ENCODE data around the gene CALML3.
"Not testable (repeated sequence)": the region's sequence is repeated elsewhere in the genome, so short reads cannot be mapped to it uniquely, and the experiment has no call there.

The CALML3 gene

GRCh38 chr10:5524641-5525560, at the start of gene CALML3:
CALML3 (plus strand) TSS chr10:5524961; CDS start chr10:5525086, 125 bp downstream.
- no peak for TF ChIP-seq CTCF (conservative IDR thresholded peaks at IDR 0.05)
- TF ChIP-seq ZFX (IDR thresholded peaks at IDR 0.05) = no peak
- no peak within 1 kb of the TSS for H3K27ac ChIP-seq

- not testable (repeated sequence) for H3K27ac ChIP-seq
Observed at GRCh38 chr10:5475088-5475487, 49.7 kb upstream of the CALML3 start.

DNA sequence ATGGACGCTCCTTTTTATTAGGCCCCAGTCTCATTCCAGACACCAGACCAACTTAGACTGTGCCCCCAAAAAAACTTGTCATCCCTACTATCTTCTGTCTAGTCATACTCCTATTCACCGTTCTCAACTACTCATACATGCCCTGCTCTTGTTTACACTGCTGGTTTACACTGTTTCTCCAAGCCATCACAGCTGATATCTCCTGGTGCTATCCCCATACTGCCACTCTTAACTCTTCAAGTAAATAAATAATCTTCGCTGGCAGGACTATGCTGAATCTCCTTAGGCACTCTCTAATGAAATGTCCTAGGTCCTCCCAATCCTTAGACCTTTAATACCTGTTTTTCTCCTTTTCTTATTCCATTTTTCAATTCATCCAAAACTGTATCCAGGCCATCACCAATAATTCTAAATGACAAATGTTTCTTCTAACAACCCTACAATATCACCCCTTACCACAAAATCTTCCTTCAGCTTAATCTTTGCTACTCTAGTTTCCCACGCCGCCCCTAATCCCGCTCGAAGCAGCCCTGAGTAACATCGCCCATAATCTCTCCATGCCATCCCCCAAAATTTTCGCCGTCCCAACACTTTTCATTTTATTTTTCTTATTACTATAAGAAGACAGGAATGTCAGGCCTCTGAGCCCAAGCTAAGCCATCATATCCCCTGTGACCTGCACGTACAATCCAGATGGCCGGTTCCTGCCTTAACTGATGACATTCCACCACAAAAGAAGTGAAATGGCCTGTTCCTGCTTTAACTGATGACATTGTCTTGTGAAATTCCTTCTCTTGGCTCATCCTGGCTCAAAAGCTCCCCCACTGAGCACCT, 48.6 kb upstream of the CALML3 start:
- not testable (repeated sequence) for H3K27ac ChIP-seq

DNA sequence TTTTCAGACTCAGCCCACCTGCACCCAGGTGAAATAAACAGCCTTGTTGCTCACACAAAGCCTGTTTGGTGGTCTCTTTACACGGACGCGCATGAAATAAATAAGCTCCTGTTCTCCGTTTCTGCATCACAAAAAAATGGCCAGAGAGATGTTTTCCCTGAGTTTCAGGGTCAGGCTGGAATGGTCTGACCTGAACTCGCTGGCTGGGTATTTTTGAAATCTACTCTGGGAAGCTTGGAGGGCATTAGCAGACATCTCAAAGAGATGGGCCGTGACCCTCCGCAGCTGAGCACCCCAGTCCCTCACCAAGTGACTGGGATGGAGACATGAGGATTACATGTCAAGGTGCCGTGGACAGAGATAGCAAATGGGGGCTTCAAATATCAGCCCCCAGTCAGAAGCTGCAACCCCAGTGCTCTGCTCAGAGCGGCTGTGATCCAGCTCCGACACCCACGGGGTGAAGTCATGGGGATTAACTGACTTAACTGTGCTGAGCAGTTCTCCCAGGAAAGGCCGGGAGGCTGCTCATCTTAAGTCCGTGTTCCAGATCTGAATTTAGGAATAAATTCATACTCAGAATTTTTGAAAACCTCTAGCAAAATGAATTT, 47.7 kb upstream of the CALML3 start:
- no peak overlapping the region for H3K27ac ChIP-seq

GRCh38 chr10:5477948-5478693, 46.6 kb upstream of the CALML3 start:
- TF ChIP-seq CTCF (conservative IDR thresholded peaks at IDR 0.05) = no peak
- TF ChIP-seq ZFX (IDR thresholded peaks at IDR 0.05) = no peak
- H3K27ac ChIP-seq = no peak overlapping the region

More for the DNA sequence above, 47.7 kb upstream of the CALML3 start:
- TF ChIP-seq CTCF (conservative IDR thresholded peaks at IDR 0.05) (no peak), ZFX (IDR thresholded peaks at IDR 0.05) (no peak)

- TF ChIP-seq CTCF (conservative IDR thresholded peaks at IDR 0.05) (no peak), ZFX (IDR thresholded peaks at IDR 0.05) (no peak)
- no peak overlapping the region for H3K27ac ChIP-seq
Observed at GRCh38 chr10:5478694-5479305, 46.0 kb upstream of the CALML3 start.

DNA sequence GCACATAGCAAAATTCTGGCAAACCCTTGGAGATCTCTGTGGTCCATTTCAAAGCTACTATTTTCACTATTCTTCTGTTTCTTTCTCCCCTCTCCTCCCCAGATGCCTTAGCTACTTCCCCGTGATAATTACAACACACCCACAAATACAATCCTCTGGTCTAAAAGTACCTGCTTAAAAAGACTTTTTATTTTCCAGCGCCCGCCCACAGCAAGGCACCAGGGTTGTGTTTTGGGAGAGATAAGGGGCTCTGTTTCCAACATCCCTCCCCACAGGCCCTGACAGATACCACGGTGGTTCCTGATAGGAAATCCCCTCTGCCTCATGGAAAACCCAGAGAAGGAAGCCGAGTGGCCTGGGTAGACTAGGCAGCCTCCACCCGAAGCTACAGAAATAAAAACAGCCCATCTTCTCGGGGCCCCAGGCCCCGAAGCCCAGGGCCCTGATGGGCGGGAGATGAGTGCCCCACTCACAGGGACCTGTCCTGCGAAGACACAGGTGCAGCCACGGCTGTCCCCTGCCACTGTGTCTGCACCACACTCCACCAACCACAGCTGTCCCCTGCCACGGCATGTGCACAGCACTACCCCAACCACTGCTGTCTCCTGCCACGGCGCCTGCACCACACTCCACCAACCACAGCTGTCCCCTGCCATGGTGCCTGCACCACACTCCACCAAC, 45.1 kb upstream of the CALML3 start:
- TF ChIP-seq ZFX (IDR thresholded peaks at IDR 0.05) (no peak), CTCF (conservative IDR thresholded peaks at IDR 0.05) (no peak)
- H3K27ac ChIP-seq = no peak overlapping the region
